Gastroesophageal sphincter (tissue), 3 donors: ENCODE data around the gene PTK6.

Experiments
- POLR2A ChIP-seq, 2 donors: fragments of 450-650 bp; IDR thresholded peaks; one replicate each; pipeline ENCODE4 v1.6.1; 2017; ENCODE audit warnings: antibody characterized with exemption in 2 of 2, mild to moderate bottlenecking in 2 of 2, moderate library complexity in 1 of 2
- POLR2AphosphoS5 ChIP-seq: sonication (generic); formaldehyde crosslinking; IDR thresholded peaks from one replicate; pipeline ENCODE4 v1.6.1; 2017; ENCODE audit warnings: antibody characterized with exemption
- TF ChIP-seq, protein P1 (sequence below), 4 experiments: fragments of 200-600 bp in 2 of 4; fragments of 450-650 bp in 2 of 4; sonication (generic) in 1 of 4; IDR thresholded peaks; one replicate each; pipeline ENCODE4 v1.5.1; 2017 to 2019; ENCODE audit warnings: antibody characterized with exemption in 4 of 4, mild to moderate bottlenecking in 2 of 4, moderate library complexity in 2 of 4

DNA sequence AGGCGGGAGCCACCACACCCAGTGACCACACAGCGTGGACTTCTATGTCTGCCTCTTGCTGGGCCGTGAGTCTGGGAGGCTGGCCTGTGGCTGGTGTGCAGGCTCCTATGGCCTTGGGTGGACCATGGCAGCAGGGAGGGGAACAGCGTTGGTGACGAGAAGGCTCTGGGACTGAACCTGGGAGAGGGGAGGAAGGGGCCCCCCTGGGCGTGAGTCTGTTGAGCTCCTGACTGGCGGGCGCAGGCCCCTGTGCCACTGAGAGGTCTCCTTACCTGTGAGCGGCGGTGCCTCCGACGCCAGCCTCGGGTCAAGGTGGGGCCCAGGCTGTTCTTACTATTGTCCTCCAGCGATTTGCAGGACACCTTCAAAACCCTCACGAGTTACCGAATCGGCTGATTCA, 49.6 kb upstream of the PTK6 start:
- TF ChIP-seq, protein P1, sequence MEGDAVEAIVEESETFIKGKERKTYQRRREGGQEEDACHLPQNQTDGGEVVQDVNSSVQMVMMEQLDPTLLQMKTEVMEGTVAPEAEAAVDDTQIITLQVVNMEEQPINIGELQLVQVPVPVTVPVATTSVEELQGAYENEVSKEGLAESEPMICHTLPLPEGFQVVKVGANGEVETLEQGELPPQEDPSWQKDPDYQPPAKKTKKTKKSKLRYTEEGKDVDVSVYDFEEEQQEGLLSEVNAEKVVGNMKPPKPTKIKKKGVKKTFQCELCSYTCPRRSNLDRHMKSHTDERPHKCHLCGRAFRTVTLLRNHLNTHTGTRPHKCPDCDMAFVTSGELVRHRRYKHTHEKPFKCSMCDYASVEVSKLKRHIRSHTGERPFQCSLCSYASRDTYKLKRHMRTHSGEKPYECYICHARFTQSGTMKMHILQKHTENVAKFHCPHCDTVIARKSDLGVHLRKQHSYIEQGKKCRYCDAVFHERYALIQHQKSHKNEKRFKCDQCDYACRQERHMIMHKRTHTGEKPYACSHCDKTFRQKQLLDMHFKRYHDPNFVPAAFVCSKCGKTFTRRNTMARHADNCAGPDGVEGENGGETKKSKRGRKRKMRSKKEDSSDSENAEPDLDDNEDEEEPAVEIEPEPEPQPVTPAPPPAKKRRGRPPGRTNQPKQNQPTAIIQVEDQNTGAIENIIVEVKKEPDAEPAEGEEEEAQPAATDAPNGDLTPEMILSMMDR (IDR thresholded peaks at IDR 0.05), result no peak
- no peak for TF ChIP-seq POLR2A (IDR thresholded peaks at IDR 0.05)
- TF ChIP-seq POLR2AphosphoS5, result no peak
